ENCODE measurements around the gene ABCA13.

Gene ABCA13

DNA sequence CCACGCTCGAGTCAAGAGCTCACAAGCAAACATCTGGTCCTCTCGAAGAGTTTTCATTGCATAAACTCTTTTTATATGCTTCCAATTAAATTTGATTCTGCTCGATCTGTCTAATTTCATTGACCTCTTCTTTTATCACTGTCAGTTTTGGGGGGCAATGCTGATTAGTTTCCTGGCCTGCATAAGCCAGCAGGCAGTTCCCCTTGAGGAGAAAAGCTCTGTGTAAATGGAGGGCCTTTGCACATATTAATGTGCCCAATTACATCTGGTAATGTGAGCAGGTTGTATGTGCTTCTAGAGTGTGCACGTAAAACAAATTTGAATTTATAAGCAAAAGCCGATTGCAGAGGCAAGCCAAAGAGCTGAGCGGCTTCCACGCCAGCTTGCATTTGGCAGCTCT lies 210.3 kb downstream of the ABCA13 start:
- no peak for DNase-seq

DNA sequence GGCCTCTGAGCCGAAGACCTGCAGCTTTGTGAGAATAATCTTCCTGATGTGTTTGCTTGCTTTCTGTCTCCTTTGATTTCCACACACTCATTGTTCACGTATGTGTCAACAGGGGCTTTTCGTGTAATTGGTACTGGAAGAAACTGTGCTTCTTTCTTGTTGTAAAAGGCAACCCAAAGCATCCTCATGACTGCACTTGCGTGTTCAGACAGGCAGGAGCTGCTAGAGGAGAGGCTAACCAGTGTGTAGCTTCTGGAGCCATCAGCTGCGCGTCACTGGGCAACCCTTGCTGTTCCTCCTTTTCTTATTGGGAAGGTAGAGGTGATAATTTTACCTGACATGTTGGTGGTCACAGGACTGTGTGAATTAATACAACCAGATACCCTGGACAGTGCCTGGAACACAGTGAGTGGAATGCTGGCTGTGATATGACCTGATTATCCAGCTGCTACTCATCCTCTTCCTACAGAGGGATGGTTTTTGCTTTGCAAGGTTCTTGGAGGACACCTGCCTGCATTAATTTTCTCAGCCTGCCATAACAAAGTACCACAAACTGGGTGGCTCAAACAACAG lies 213.0 kb downstream of the ABCA13 start:
- no peak for DNase-seq

DNA sequence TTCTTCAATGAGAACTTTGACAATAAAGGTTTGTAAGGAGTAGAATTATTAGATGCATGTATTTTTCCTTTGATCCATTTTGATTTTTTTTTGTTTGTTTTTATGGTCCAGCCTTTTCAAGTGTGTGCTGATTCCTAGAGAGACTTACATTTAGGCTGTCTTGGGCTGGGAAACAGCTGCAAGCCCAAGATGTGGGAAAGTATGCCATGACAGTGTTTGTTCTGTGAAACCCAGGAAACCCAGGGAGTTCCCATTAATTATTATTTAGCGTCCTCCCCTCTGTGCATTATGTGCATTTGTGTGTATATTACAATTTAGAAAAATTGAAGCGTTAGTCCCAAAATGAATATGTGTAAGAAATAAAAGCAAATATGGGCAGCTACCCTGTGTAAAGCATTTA lies 216.7 kb downstream of the ABCA13 start:
- DNase-seq: no peak

DNA sequence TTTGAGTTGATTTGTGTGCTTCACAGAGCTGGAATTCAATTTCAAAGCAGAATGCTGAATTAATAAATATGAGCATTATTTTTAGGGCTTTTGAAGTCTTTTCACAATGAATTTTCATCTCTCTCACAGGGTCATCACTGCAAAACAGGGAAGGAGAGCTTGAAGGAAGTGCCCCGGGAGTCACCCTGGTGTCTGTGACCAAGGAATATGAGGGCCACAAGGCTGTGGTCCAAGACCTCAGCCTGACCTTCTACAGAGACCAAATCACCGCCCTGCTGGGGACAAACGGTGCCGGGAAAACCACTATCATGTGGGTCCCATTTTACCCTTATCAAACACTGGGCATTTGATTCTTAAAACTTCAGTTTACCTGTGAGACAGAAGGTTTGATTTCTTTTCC lies 217.7 kb downstream of the ABCA13 start:
- DNase-seq: no peak

DNA sequence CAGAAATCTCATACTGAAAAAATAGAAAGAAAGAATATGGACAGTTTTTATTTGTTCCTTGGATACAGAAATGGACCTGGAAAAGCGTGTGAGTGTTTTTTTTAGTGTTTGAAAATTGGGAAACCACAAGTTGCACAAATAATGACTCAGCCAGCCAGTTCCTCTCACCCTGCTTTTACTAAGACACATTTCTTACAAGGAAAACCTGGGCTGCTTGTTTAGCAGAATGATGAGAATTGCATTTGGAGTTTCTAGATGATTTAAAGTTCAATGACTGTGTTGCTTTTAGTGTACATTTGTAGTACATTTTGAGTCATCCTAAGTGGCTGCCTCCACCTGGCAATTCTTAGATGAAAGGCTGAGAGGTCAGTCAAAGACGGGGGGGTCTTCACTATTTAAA lies 218.7 kb downstream of the ABCA13 start:
- DNase-seq: no peak

DNA sequence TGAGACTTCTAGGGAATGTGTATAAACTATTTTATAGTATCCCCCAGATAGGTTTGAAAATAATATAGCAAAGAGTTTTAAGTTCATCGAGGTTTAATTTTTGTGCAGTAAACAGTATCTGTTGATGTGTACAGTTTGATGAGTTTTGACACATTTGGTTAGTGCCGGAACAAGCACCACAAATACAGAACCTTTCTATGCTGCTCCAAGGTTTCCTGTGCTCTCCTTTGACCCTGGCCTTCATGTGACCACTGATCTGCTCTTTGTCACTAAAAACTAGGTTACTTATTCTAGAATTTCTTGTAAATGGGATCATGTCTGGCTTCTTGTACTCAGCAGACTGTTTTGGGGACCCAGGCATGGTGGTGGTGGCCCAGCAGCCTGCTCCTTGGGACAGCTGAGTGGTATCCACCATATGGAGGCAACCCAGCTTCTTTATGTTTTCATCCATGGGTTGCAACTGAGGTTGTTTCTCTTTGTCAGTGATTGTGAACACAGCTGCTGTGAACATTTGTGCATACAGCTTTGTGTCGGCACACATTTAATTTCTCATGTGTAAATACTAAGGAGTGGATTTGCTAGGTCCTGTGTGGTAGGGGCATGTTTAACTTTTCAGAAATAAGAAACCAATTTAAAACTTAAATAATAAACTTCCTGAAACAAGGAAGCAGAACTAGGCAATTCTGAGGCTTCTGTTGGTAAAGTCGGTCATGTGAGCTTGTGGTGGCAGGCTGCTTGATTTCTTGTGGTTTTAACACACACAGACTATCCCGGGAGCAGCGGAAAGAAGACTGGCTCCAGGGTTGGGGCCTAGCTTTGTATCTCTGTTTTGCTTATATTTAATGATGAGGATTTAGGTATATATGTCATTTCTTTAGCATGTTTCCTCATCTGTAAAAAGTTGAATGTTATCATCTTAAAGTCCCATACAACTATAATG lies 219.4 kb downstream of the ABCA13 start:
- no peak for DNase-seq

DNA sequence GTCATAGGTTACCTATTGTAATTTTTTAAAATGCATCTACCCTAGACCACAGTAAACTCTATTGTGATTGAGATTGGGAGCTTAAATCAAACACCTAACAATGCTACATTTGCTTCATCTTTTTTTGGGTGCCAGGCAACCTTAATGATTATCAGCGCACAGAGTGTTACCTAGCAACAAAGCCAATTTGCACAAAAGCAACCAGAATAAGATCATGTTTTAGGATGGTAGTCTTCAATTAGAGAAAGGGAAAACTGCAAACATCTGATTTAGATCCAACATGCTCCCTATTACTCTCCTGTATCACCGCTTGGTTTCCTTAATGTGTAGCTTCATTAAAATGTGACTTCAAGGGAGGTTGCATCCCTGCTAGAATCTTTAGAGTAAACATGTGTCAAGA lies 226.9 kb downstream of the ABCA13 start:
- DNase-seq: no peak

DNA sequence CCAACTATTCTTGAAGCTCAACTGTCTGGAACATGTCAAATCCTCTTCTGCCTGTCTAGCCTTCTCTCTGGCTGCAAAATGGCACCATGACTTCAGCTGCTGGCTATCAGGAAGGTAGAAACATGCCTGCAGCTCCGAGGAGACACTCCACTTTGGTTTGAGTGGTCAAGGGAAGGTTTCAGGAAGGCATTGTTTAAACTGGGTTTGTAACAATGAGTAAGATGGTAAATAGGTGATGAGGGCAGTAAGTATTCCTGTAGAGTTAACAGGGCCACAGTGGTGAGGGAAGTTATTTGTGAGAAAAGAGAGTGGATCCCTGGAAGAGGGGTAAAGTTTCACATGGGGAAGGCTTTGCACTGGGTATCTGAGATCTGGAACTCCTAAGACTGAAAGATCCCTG lies 231.5 kb downstream of the ABCA13 start:
- no peak for DNase-seq

DNA sequence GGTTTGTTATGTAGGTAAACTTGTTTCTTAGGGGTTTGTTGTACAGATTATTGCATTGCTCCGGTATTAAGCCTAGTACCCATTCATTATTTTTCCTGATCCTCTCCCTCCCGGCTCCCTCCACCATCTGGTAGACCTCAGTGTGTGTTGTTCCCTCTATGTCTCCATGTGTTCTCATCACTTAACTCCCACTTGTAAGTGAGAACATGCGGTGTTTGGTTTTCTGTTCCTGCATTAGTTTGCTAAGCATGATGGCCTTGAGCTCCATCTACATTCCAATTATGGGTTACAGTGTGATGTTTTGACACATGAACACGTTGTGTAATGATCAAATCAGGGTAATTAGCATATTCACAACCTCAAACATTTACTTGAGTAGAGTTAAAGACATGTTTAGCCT lies 237.5 kb downstream of the ABCA13 start:
- no peak for DNase-seq

DNA sequence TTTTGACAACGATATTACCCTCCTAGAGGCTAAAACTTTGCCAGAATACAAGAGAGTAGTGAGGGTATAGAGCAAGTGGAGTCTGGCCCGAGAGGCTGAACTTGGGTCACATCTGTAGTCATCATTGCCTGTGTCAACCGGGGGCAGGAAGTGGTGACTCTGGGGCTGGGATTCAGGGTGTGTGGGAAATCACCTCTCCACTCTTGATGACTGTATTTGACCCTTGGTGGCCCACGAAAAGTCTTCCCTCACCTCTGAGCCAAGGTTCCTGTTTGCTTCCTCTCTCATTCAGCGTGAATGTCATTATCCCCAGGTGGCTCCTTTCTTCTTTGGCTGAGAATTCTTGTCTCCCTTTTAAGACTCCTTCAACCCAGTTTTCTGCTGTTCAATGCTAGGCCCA lies 240.4 kb downstream of the ABCA13 start:
- no peak for DNase-seq

DNA sequence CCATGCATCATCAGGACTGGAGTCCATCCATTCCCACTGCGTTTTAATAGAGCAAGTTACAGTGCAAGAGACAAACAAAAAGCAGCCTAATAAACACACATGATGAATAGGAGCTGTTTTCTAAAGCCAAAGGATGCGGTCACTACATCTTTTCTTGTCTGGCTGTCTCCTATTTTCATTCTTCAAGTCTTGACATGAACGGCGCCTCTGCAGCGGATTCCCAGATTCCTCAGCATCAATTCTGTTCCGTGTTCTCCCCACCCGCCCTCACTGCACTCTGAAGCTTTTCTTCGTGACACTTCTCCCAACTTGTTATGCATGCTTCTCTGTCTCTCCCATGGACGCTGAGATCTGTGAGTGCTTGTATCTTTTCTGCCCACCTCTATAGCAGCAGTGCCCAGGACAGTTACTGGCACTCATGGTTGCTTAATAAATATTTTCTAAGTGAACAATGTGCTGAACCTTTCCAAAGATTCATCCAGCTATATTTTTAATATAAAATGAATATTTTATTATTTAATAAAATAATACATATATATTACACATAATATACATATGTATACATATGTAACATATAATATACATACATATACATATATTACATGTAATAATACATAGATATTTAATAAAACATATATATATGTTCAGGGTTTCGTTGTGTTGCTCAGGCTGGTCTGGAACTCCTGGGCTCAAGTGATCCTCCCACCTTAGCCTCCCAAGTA lies 242.9 kb downstream of the ABCA13 start:
- no peak for DNase-seq

DNA sequence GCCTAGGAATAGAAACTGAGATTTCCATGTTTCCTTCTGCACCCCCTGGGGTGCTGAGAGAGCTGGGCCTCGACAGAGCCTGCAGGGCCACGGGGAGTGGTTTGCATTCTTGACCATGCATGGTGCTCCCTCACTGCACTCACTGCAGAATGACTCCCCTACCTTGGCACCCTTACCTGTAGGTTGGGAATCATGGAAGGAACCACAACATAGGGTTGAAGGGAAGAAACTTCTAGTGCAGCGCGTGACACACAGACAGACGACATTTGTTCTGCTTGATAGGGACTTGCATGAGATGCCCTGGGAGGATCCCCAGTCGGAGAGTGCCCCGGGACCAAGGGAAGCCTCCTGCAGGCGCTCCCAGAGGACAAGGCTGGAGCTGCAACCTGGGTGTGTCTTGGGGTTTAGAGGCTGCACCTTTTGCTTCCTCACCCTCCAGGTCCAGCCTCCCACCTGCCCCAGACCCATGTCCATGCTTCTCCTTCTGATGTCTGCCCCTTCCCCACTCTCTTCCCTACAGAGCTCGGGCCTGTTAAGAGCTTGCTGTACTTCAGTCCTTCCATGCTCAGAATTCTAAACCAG lies 245.2 kb downstream of the ABCA13 start:
- DNase-seq: no peak

DNA sequence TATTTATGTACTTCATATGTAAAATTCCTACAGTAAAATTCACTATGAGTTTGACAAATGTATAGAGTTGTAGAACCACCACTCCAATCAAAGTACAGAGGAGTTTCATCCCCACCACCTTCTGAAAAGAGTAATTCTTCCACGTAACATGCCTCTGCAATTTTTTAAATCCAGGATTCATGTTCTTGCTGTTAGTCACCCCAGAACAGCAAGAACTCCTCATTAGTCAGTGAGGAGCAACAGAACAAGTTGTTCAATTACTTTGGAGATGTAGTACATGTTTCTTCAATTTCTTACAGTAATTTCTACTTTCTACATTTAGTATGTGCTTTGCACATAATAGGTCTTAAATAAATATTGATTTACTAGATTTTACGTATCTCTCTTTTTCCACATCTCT lies 248.1 kb downstream of the ABCA13 start:
- no peak for DNase-seq

DNA sequence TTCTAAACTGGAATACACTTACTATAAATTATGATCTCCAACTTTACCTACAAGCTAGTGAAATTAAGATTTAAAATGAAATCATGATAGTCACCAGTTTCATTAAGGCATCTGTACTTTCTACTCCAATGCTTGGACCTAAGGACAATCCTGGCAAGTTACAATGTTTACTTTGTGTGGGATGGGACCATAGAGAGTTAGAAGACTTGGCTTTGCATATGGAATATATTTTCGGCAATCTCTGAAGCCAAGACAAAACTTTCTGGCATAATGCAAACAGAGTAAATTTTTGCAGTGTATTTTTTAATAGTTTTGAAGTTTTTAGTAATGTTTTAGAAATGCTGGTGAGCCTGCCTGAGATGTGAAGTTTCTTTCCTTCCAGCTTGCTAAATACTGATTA lies 248.9 kb downstream of the ABCA13 start:
- DNase-seq: no peak

DNA sequence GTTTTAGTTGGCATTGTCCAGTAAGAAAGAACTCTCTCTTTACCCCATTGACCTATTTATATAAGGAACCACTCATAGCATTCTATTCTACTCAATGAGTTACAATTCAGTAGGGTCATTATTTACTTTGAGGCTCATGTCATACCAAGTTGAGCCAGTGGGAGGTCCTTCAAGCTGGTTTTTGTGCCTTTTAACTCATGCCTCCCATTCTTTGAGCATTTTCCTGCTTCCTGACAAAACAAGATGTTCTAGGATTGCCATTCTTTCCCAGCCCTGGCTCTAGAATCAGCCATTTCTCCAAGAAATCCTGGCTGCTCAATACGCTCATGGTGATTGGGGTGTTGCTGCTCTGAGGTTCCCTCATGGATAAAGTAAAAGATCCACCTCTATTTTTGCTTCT lies 250.1 kb downstream of the ABCA13 start:
- no peak for DNase-seq

DNA sequence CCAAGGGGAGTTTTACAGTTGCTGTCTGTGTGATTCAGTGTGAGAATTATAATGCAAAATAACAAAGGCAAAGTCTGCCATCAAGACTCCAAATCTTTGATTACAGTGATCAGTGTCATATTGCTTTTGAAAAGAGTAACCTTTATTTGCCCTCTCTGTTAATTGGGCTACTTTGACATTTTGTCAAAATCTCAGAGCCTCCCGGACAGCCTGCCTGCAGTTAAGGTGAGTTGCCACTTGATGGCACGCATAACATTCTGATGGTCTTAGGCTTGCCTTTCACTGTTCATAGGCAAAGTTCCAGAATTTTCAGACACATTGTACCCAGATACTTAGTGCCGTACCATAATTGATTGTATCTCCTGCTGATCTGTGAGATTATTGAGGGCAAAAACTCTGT lies 253.5 kb downstream of the ABCA13 start:
- DNase-seq: peak; percentile 66

DNA sequence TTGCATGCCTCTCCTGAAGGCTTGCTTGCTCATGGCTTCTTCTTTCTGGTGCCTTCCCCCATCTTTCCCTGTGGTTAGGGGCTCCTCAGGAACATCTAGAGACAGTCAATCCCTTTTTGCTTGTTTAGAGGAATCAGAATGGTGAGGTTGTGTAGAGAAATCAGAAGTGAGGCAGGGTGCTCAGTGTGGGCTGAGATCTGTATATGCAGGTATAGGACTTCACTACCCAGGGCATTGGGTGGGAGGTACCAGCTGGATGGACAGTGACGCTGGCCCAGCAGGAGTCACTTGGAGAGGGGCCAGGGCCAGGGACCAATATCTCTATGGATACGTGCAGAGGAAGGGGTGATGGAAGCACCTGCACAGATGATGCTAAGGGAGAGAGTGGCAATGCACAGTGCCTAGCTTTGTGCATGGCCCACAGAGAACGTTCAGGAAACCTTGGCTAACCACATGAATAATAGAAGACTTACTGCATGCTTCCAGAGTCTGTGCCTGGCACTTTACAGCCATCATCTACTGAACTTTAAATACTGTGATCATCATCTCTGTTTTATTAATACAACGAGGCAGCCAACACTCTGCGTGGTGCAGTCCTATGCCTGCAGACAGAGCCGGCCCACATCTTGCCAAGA lies 255.2 kb downstream of the ABCA13 start:
- DNase-seq: no peak

DNA sequence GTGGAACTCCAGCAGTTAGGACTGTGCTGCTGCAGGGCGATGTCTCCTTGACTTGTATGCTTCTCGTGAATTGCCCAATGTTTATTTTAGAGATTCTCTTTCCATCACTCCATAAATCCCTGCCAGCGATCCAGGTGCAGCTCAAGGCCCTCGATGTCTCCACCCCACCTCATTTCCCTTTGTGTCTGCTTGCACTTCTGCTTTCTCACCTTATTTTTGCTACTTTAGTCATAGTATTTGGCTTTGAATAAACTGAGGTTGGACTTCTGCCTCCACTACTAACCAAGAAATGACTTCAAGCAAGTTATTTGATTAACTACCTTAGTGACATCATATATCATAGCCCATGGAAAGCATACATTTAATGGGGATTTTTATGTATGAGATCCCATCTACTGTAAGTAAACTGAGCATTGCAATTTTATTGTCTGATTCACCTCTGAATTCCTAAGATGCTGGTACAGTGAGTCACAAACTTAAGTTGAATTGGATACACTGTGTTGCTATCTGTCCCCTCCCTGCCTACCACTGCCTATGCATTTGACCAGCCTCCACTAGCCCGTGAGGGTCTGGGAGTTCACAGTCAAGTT lies 255.8 kb downstream of the ABCA13 start:
- DNase-seq: peak; percentile 77

DNA sequence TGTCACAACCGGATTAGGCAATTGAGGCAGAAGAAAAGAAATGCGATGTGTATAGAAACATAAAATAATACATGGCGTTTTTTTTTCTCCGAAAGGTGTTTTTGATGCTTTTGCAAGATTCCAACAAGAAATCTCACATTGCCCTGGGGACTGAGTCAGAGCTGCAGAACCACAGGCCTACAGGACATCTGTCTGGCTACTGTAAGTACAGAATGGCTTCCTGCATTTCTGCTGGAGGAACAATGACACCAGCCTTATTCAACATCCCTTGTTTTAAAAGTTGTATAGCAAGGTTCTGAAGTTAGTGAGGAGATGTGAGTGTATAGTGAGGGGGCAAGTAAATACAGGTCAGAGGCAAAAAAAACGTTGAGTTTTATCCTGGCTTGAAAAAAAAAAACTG lies 256.4 kb downstream of the ABCA13 start:
- DNase-seq: no peak

DNA sequence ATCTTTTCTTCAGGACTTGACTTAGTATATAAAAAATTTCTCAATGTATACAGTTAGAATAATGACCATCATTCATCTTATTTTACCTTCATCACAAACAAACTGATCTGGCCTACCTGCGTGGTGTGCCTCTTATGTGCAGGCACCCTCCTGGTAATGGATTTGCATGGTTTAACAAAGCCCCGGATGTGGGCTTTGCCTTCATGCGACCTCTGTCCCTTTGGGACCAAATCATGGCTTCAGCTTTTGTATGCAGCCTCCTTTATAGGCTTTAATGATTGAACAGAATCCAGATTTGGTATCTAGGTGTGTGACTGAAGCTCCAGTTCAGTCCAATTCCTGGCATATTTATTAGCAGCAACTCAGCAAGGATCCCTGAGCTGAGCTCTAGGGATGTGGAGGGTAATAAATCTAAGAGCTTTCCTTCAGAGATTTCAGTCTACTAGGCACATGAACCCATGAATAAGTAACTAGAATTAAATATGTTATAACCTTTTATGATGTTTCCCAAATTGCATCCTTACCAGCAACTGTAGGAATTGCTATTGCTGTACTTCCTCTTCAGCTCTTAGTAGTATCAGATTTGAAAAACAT lies 256.9 kb downstream of the ABCA13 start:
- no peak for DNase-seq

DNA sequence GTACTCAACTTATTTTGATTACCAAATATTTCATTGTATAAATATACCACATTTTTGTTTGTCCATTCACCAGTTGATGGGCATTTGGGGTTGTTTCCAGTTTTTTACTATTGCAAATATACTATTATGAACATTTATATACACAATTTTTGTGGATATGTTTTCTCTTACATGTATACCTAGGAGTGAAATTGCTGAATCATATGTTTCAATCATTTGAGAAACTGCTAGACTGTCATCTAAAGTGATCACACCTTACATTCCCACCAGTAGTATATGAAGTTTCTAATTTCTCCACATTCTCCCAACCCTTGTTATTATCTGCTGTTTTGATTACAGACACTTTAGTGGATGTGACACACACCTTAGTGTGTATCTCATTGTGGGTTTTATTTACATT lies 257.9 kb downstream of the ABCA13 start:
- no peak for DNase-seq

DNA sequence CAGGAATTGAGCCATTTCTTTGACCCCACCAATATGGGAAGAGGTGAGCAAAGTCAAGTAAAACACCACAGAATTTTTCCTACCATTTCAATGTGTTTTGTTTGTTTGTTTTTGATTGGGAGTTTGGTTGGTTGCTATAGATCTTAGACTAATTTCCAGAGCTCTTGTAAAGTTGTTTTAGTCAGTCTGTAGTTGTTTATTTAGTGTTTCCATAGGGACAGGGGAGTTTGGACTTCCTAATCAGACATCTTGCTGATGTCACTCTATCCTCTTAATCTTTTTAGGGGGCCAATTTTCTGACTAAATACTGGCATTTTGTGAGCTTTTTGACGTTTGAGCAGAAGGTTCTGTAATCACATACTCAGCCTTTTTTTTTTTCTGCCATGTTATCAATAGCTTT lies 266.9 kb downstream of the ABCA13 start:
- no peak for DNase-seq

Measured in islet precursor cell (in vitro differentiated cells).